Measurements from ENCODE around the gene FAU.
A peak's percentile ranks its signal among the peaks of the same experiment; 100 is the strongest.

Gene FAU

GRCh38 chr11:65113361-65113756 is 8.6 kb downstream of the FAU start:
- no peaks in the 10 kb centered on the region for H3K9me3 Mint-ChIP-seq
- peak overlapping the region; percentile 90 to 97 for H3K27ac Mint-ChIP-seq
- DNase-seq: no peak
- H3K36me3 Mint-ChIP-seq (ENCODE audit: insufficient read depth): peaks cover 64% of the 10 kb centered on the region
- no peaks in the 10 kb centered on the region for H3K27me3 Mint-ChIP-seq
- H3K4me1 Mint-ChIP-seq (ENCODE audit: low read depth in 2 of 2): peaks cover 36 to 48% of the 10 kb centered on the region in 2 donors
- H3K4me3 Mint-ChIP-seq: peak overlapping the region; percentile 99
- no peak for ATAC-seq (replicated peaks)

- peak overlapping the region; percentile 90 to 97 for H3K27ac Mint-ChIP-seq
- H3K27me3 Mint-ChIP-seq: no peaks in the 10 kb centered on the region
- H3K9me3 Mint-ChIP-seq: no peaks in the 10 kb centered on the region
- H3K36me3 Mint-ChIP-seq (ENCODE audit: insufficient read depth): peaks cover 58% of the 10 kb centered on the region
- peak; percentile 75 to 80 (median 79) for DNase-seq
- peak; percentile 52 for ATAC-seq (replicated peaks)
- H3K4me1 Mint-ChIP-seq (ENCODE audit: low read depth in 2 of 2): peaks cover 34 to 45% of the 10 kb centered on the region in 2 donors
- peak overlapping the region; percentile 99 for H3K4me3 Mint-ChIP-seq
Observed at GRCh38 chr11:65112546-65113360, 9.2 kb downstream of the FAU start.

- peaks cover 33 to 41% of the 10 kb centered on the region in 2 donors for H3K4me1 Mint-ChIP-seq (ENCODE audit: low read depth in 2 of 2)
- ATAC-seq (replicated peaks): peak; percentile 74
- peak within 1 kb of the TSS; percentile 99 for H3K4me3 Mint-ChIP-seq
- H3K27ac Mint-ChIP-seq: peak within 1 kb of the TSS; percentile 90 to 97
- H3K27me3 Mint-ChIP-seq: no peaks in the 10 kb centered on the region
- no peaks in the 10 kb centered on the region for H3K9me3 Mint-ChIP-seq
- peaks cover 51% of the 10 kb centered on the region for H3K36me3 Mint-ChIP-seq (ENCODE audit: insufficient read depth)
- DNase-seq: peak; percentile 89 to 94 (median 91)
Observed at GRCh38 chr11:65111744-65112545, 10.0 kb downstream of the FAU start, which contains the start of gene TM7SF2. TSS of gene TM7SF2 (plus strand) at chr11:65111872. CDS start at chr11:65112016, 144 bp downstream.

GRCh38 chr11:65111159-65111743 is 10.7 kb downstream of the FAU start:
- H3K4me3 Mint-ChIP-seq: peak overlapping the region; percentile 99
- peaks cover 47% of the 10 kb centered on the region for H3K36me3 Mint-ChIP-seq (ENCODE audit: insufficient read depth)
- DNase-seq (no peak), ATAC-seq (replicated peaks) (no peak)
- H3K27ac Mint-ChIP-seq: peak overlapping the region; percentile 90 to 97
- H3K27me3 Mint-ChIP-seq: no peaks in the 10 kb centered on the region
- no peaks in the 10 kb centered on the region for H3K9me3 Mint-ChIP-seq
- H3K4me1 Mint-ChIP-seq (ENCODE audit: low read depth in 2 of 2): peaks cover 34 to 35% of the 10 kb centered on the region in 2 donors

DNA sequence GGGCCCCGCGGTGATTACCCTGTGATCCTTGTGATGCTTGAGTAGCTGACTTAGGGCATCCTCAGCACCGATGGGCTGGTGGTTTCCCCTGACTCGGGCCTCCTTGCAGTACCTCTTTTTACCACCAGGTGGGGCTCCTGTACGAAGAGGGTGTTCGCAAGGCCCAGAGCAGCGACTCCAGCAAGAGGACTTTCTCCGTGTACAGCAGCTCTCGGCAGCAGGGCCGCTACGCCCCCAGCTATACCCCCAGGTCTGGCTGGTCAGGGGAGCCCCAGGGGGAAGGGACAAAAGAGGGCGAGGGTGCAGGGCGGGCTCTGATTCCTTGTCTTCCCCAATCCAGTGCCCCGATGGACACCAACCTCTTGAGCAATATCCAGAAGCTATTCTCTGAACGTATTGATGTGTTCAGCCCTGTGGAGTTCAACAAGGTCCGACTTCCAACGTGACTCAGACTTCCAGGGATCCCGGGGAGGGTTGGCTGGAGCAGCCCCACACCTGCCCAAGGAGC is 11.5 kb downstream of the FAU start:
- peaks cover 40% of the 10 kb centered on the region for H3K36me3 Mint-ChIP-seq (ENCODE audit: insufficient read depth)

DNA sequence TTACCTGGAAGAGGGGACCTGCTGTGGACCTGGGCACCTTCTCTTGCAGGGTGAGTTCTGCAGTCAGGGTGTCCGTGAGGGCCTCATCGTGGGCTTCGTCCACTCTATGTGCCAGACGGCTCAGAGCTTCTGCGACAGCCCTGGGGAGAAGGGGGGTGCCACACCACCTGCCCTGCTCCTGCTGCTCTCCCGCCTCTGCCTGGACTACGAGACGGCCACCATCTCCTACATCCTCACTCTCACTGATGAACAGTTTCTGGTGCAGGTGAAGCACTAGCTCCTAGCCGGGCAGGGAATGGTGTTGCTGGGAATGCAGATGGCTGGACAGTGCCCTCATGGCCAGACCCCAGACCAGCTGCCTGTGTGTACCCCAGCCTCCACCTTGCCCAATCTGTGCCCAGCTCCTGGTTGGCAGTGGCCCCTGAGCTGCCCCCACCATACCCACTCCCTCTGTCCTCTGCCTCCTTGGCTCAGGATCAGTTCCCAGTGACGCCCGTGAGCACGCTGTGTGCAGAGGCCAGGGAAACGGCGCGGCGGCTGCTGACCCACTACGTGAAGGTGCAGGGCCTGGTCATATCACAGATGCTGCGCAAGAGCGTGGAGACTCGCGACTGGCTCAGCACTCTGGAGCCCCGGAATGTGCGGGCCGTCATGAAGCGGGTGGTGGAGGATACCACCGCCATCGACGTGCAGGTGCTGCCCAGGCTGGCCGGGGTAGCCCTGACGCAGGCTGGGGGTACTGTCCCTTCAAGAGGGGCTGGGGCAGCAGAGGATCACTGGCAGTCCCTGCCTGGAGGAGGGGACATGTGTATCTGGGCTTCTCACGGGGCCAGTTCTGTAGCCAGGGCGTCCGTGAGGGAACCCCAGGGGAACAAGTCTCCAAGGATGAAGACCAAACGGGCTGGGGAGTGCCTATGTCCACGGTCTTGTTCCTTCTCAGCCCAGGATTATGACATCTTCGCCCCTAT is 12.4 kb downstream of the FAU start:
- Mint-ChIP-seq H3K4me3 (no peak overlapping the region), H3K9me3 (no peaks in the 10 kb centered on the region), H3K4me1 (ENCODE audit: low read depth in 2 of 2) (peaks cover 28 to 34% of the 10 kb centered on the region in 2 donors), H3K36me3 (ENCODE audit: insufficient read depth) (peaks cover 45% of the 10 kb centered on the region), H3K27ac (peak overlapping the region; percentile 90 to 97), H3K27me3 (no peaks in the 10 kb centered on the region)
- no peak for ATAC-seq (replicated peaks)
- no peak for DNase-seq

More for the DNA sequence above, 11.5 kb downstream of the FAU start:
- peak; percentile 60 for ATAC-seq (replicated peaks)
- peaks cover 28 to 34% of the 10 kb centered on the region in 2 donors for H3K4me1 Mint-ChIP-seq (ENCODE audit: low read depth in 2 of 2)
- peak overlapping the region; percentile 90 to 97 for H3K27ac Mint-ChIP-seq
- peak overlapping the region; percentile 40 to 99 for H3K4me3 Mint-ChIP-seq
- H3K9me3 Mint-ChIP-seq: no peaks in the 10 kb centered on the region
- DNase-seq: peak; percentile 99
- H3K27me3 Mint-ChIP-seq: no peaks in the 10 kb centered on the region

GRCh38 chr11:65108469-65109123 is 13.3 kb downstream of the FAU start:
- peaks cover 48% of the 10 kb centered on the region for H3K36me3 Mint-ChIP-seq (ENCODE audit: insufficient read depth)
- H3K27me3 Mint-ChIP-seq: no peaks in the 10 kb centered on the region
- DNase-seq: no peak
- no peak overlapping the region for H3K4me3 Mint-ChIP-seq
- peaks cover 30 to 34% of the 10 kb centered on the region in 2 donors for H3K4me1 Mint-ChIP-seq (ENCODE audit: low read depth in 2 of 2)
- H3K27ac Mint-ChIP-seq: no peak overlapping the region
- H3K9me3 Mint-ChIP-seq: no peaks in the 10 kb centered on the region
- ATAC-seq (replicated peaks): no peak

- ATAC-seq (replicated peaks): no peak
- Mint-ChIP-seq H3K4me1 (ENCODE audit: low read depth in 2 of 2) (peaks cover 23 to 27% of the 10 kb centered on the region in 2 donors), H3K9me3 (no peaks in the 10 kb centered on the region), H3K36me3 (ENCODE audit: insufficient read depth) (peaks cover 47% of the 10 kb centered on the region), H3K27me3 (no peaks in the 10 kb centered on the region), H3K27ac (no peak overlapping the region), H3K4me3 (no peak overlapping the region)
- no peak for DNase-seq
Observed at GRCh38 chr11:65107751-65108468, 14.0 kb downstream of the FAU start.

GRCh38 chr11:65107078-65107477 is 14.9 kb downstream of the FAU start:
- H3K27ac Mint-ChIP-seq: no peak overlapping the region
- H3K4me1 Mint-ChIP-seq (ENCODE audit: low read depth in 2 of 2): peaks cover 19 to 23% of the 10 kb centered on the region in 2 donors
- H3K27me3 Mint-ChIP-seq: no peaks in the 10 kb centered on the region
- no peak overlapping the region for H3K4me3 Mint-ChIP-seq
- no peak for ATAC-seq (replicated peaks)
- H3K9me3 Mint-ChIP-seq: no peaks in the 10 kb centered on the region
- DNase-seq: no peak
- peaks cover 40% of the 10 kb centered on the region for H3K36me3 Mint-ChIP-seq (ENCODE audit: insufficient read depth)

DNA sequence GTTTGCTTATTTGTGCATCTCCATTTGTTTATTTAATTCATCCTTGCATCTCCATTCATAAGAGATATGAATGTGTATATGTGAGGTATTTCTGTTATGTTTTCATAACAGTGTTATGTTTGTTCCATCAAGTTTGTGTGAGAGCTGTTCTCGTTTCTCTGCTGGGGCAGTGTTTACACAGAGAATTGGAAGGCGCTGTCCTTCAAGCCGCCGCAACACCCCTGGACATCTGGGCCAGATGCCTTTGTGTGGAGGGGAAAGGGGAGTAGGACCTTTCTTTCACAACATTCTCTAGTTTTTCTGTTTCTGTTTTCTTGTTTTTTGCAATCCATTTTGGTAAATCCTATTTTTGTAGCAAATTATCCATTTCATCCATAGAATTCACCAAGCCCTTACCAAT is 17.3 kb downstream of the FAU start:
- Mint-ChIP-seq H3K27me3 (no peaks in the 10 kb centered on the region), H3K4me3 (no peak overlapping the region), H3K27ac (no peak overlapping the region), H3K9me3 (no peaks in the 10 kb centered on the region), H3K4me1 (ENCODE audit: low read depth in 2 of 2) (peaks cover 1 to 5% of the 10 kb centered on the region in 2 donors), H3K36me3 (ENCODE audit: insufficient read depth) (peaks cover 23% of the 10 kb centered on the region)
- ATAC-seq (replicated peaks): no peak
- no peak for DNase-seq

GRCh38 chr11:65103476-65103875 is 18.5 kb downstream of the FAU start:
- Mint-ChIP-seq H3K27me3 (no peaks in the 10 kb centered on the region), H3K36me3 (ENCODE audit: insufficient read depth) (peaks cover 27% of the 10 kb centered on the region), H3K4me1 (ENCODE audit: low read depth in 2 of 2) (peaks cover 1 to 9% of the 10 kb centered on the region in 2 donors), H3K27ac (peak overlapping the region in 1 of 2 donors; percentile 44), H3K9me3 (no peaks in the 10 kb centered on the region), H3K4me3 (no peak overlapping the region)
- ATAC-seq (replicated peaks): no peak
- DNase-seq: no peak
